ENCODE data around the gene GTPBP4. TPM values are rescaled to one million over a fixed set of nuclear protein-coding genes. Genes with fewer than 3 reads are reported as not detected.
"Not testable (repeated sequence)": the region's sequence is repeated elsewhere in the genome, so short reads cannot be mapped to it uniquely, and the experiment has no call there.

The GTPBP4 gene
- total RNA-seq, 1 experiment from 2014 or later, result 142 TPM

DNA sequence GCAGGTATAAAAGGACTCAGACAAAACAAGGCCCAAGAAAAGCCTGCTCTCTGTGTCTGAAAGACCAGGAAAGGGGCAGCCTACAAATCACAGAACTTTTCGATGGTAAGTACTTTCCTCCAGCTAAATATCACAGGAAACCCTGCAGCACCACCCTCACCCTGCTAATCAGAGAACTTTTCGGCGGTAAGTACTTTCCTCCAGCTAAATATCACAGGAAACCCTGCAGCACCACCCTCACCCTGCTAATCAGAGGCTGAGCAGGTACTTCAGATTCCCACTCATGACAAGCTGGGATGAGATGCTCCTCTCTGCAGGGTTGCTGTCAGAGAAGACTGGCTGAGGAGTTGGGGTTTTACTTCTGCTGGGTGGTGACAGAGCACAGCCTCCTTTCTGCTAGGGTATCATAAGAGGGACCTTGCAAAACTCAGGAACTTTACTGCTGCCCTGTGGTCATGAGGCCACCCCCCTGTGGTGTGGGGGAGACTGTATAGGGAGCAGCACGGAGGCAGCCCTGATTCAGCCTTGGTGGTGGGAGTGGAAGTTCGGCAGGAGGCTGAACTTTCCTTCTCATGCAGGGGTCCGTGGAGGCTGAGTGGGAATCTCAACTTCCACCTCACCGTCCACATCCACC lies 75.1 kb downstream of the GTPBP4 start:
- ChIA-PET POLR2A (interaction anchor here (5.0 kb wide), 1 partner anchor 14 kb away, joined by 61 read pairs; the partner anchor contains the start of gene IDI1), CTCF (interaction anchor here (0.6 kb wide), 1 partner anchor 1535 kb away, joined by 3 read pairs; no protein-coding TSS in a partner anchor)
- H3K27me3 Mint-ChIP-seq (ENCODE audit: insufficient read depth, unreplicated experiment), result no peaks in the 10 kb centered on the region
- H3K4me1 Mint-ChIP-seq (ENCODE audit: insufficient read depth, unreplicated experiment), result peaks cover 12% of the 10 kb centered on the region
- H3K27ac Mint-ChIP-seq (ENCODE audit: low read depth, unreplicated experiment), result no peak overlapping the region
- TF ChIP-seq, protein P1, sequence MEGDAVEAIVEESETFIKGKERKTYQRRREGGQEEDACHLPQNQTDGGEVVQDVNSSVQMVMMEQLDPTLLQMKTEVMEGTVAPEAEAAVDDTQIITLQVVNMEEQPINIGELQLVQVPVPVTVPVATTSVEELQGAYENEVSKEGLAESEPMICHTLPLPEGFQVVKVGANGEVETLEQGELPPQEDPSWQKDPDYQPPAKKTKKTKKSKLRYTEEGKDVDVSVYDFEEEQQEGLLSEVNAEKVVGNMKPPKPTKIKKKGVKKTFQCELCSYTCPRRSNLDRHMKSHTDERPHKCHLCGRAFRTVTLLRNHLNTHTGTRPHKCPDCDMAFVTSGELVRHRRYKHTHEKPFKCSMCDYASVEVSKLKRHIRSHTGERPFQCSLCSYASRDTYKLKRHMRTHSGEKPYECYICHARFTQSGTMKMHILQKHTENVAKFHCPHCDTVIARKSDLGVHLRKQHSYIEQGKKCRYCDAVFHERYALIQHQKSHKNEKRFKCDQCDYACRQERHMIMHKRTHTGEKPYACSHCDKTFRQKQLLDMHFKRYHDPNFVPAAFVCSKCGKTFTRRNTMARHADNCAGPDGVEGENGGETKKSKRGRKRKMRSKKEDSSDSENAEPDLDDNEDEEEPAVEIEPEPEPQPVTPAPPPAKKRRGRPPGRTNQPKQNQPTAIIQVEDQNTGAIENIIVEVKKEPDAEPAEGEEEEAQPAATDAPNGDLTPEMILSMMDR (IDR thresholded peaks at IDR 0.05; ENCODE audit: unreplicated experiment), result no peak
- intact Hi-C loops (cut with micrococcal nuclease), result no loop called here
- peaks cover 48% of the 10 kb centered on the region for H3K36me3 Mint-ChIP-seq (ENCODE audit: insufficient read depth, unreplicated experiment)
- no peak for DNase-seq (ENCODE audit: unreplicated experiment)
- no TSS peak for BruUV-seq (replicated peaks)
- H3K4me3 Mint-ChIP-seq (ENCODE audit: unreplicated experiment), result no peak overlapping the region
- no peaks in the 10 kb centered on the region for H3K9me3 Mint-ChIP-seq (ENCODE audit: unreplicated experiment)

DNA sequence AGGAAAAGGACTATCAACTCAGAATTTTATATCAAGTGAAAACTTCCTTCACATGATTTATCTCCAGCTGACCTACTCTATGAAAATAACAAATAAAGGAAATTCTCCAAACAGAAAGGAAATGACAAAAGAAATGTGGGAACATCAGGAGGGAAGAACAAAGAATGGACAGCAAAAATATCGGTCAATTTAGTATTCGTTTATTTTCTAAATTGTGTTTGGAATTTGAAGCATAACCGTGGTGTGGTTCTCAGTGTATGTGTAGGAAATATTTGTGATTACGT lies 76.7 kb downstream of the GTPBP4 start:
- DNase-seq (ENCODE audit: unreplicated experiment), result no peak
- no TSS peak for BruUV-seq (replicated peaks)
- H3K4me3 Mint-ChIP-seq (ENCODE audit: unreplicated experiment), result no peak overlapping the region
- no peaks in the 10 kb centered on the region for H3K27me3 Mint-ChIP-seq (ENCODE audit: insufficient read depth, unreplicated experiment)
- intact Hi-C loops (cut with micrococcal nuclease), result no loop called here
- CTCF ChIA-PET, result interaction anchor here (0.9 to 1.1 kb wide), 2 partner anchors 9 to 10 kb away, joined by 3 to 7 read pairs; no protein-coding TSS in a partner anchor
- TF ChIP-seq, protein P1 (IDR thresholded peaks at IDR 0.05; ENCODE audit: unreplicated experiment), result no peak
- POLR2A ChIA-PET, result interaction anchor here (0.6 to 1.3 kb wide), 2 partner anchors 9 to 17 kb away, joined by 4 to 6 read pairs; partner anchors contain the start of gene WDR37
- no peaks in the 10 kb centered on the region for H3K9me3 Mint-ChIP-seq (ENCODE audit: unreplicated experiment)
- no peak overlapping the region for H3K27ac Mint-ChIP-seq (ENCODE audit: low read depth, unreplicated experiment)
- peaks cover 23% of the 10 kb centered on the region for H3K4me1 Mint-ChIP-seq (ENCODE audit: insufficient read depth, unreplicated experiment)
- H3K36me3 Mint-ChIP-seq (ENCODE audit: insufficient read depth, unreplicated experiment), result peaks cover 47% of the 10 kb centered on the region

DNA sequence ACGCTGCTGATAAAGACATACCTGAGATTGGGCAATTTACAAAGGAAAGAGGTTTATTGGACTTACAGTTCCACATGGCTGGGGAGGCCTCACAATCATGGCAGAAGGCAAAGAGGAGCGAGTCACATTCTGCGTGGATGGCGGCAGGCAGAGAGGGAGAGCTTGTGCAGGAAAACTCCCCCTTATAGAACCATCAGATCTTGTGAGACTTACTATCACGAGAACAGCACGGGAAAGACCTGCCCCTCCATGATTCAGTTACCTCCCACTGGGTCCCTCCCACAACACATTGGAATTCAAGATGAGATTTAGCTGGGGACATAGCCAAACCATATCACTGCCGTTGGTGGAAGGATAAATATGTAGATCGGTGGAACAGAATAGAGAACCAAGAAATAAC lies 78.5 kb downstream of the GTPBP4 start:
- POLR2A ChIA-PET, result interaction anchor here (1.0 kb wide), 1 partner anchor 9 kb away, joined by 3 read pairs; no protein-coding TSS in a partner anchor

DNA sequence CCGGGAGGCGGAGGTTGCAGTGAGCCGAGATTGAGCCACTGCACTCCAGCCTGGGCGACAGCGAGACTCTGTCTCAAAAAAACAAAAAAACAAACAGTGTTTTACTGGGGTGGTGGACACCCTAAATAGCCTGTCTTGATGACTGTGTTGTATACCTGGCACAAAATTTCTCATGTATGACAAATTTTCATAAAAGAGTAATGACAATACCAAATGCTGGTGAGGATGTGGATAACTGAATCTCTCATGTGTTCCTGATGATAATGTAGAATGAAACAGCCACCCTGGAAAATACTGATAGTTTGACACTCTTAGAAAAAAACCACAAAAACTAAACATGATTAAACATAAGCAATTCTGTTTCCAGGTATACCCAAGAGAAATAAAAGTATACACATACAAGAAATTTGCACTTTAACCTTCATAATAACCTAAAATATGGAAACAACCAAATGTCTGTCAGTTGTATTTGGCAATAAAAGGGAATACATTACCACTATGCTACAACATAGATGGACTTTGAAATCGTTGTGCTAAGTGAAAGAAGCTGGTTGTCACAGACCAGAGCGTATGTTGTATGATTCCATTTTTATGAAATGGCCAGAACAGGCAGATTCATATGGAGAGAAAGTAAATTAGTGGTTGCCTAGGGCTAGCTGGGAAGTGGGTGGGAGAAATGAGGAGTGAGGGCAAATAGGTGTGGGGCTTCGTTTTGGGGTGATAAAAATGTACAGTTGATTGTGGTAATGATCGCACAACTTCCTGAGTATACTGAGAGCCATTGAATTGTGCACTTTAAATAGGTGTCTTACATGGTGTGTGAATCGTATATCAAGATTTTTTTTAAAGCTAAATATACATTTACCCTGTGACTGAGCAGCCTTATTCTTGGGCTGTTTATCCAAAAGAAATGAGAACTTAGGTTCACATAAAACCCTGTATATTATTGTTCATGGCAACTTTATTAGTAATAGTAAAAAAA lies 80.4 kb downstream of the GTPBP4 start:
- Mint-ChIP-seq H3K4me3 (ENCODE audit: unreplicated experiment) (no peak overlapping the region), H3K9me3 (ENCODE audit: unreplicated experiment) (no peaks in the 10 kb centered on the region), H3K27ac (ENCODE audit: low read depth, unreplicated experiment) (no peak overlapping the region), H3K4me1 (ENCODE audit: insufficient read depth, unreplicated experiment) (peaks cover 18% of the 10 kb centered on the region), H3K36me3 (ENCODE audit: insufficient read depth, unreplicated experiment) (peaks cover 45% of the 10 kb centered on the region), H3K27me3 (ENCODE audit: insufficient read depth, unreplicated experiment) (no peaks in the 10 kb centered on the region)
- no peak for DNase-seq (ENCODE audit: unreplicated experiment)
- TF ChIP-seq, protein P1 (IDR thresholded peaks at IDR 0.05; ENCODE audit: unreplicated experiment), result no peak
- no TSS peak for BruUV-seq (replicated peaks)
- intact Hi-C loops (cut with micrococcal nuclease), result no loop called here
- ChIA-PET POLR2A (interaction anchor here (0.8 to 1.9 kb wide), 5 partner anchors 9 to 82 kb away, joined by 3 to 12 read pairs (median 6); partner anchors contain the start of genes GTPBP4 and IDI1), CTCF (interaction anchor here (0.6 kb wide), 2 partner anchors 21 to 1928 kb away, joined by 3 to 5 read pairs; no protein-coding TSS in a partner anchor)

More for the DNA sequence above, 78.5 kb downstream of the GTPBP4 start:
- CTCF ChIA-PET; H3K27ac Mint-ChIP-seq (ENCODE audit: low read depth, unreplicated experiment); H3K4me3 Mint-ChIP-seq (ENCODE audit: unreplicated experiment); DNase-seq (ENCODE audit: unreplicated experiment); BruUV-seq (replicated peaks); H3K27me3 Mint-ChIP-seq (ENCODE audit: insufficient read depth, unreplicated experiment); intact Hi-C loops (cut with micrococcal nuclease); H3K9me3 Mint-ChIP-seq (ENCODE audit: unreplicated experiment): not testable (repeated sequence)
- Mint-ChIP-seq H3K36me3 (ENCODE audit: insufficient read depth, unreplicated experiment) (peaks cover 48% of the 10 kb centered on the region), H3K4me1 (ENCODE audit: insufficient read depth, unreplicated experiment) (peaks cover 23% of the 10 kb centered on the region)

Other genes starting within 250 kb of the GTPBP4 start
- 127 and 131 TPM in 2 replicates for gene LARP4B, start 56.7 kb upstream of the GTPBP4 start, total RNA-seq (2022)
- not detected in 2 replicates for gene IDI2, start 37.4 kb downstream of the GTPBP4 start, total RNA-seq (2022)
- 22.2 and 25.1 TPM in 2 replicates for gene IDI1, start 60.7 kb downstream of the GTPBP4 start, total RNA-seq (2022)
- 14.2 and 18.2 TPM in 2 replicates for gene WDR37, start 68.0 kb downstream of the GTPBP4 start, total RNA-seq (2022)